T-helper 1 cell treated with Interleukin-12 subunit alpha and Interleukin-12 subunit beta and Interleukin-4 antibody, amounts not matched to agents 30 μg/mL and 1 μg/mL, for 36 hours (primary cell): ENCODE data around the gene CLDN6.

ENCODE experiments used
- H3K27ac Mint-ChIP-seq: one replicate; pipeline ENCODE4 v1.8.0; 2021; ENCODE audit warnings: mild to moderate bottlenecking, mixed read lengths
- H3K27me3 Mint-ChIP-seq: one replicate; pipeline ENCODE4 v1.8.0; 2021; ENCODE audit warnings: low read depth, mixed read lengths
- H3K36me3 Mint-ChIP-seq: one replicate; pipeline ENCODE4 v1.8.0; 2021; ENCODE audit warnings: low read depth, mixed read lengths
- H3K4me1 Mint-ChIP-seq: one replicate; pipeline ENCODE4 v1.8.0; 2021; ENCODE audit warnings: low read depth, mixed read lengths
- H3K4me3 Mint-ChIP-seq: one replicate; pipeline ENCODE4 v1.8.0; 2021; ENCODE audit warnings: mild to moderate bottlenecking, moderate library complexity, mixed read lengths
- H3K9me3 Mint-ChIP-seq: one replicate; pipeline ENCODE4 v1.8.0; 2021; ENCODE audit warnings: mixed read lengths

CLDN6 gene

GRCh38 chr16:3026609-3027488 is 8.9 kb upstream of the CLDN6 start:
- Mint-ChIP-seq H3K36me3 (peaks cover 4% of the 10 kb centered on the region), H3K9me3 (no peaks in the 10 kb centered on the region), H3K4me3 (no peak overlapping the region), H3K27me3 (peaks cover 4% of the 10 kb centered on the region), H3K4me1 (peaks cover 31% of the 10 kb centered on the region), H3K27ac (no peak overlapping the region)

- no peak overlapping the region for H3K4me3 Mint-ChIP-seq
- peaks cover 39% of the 10 kb centered on the region for H3K4me1 Mint-ChIP-seq
- no peaks in the 10 kb centered on the region for H3K9me3 Mint-ChIP-seq
- peaks cover 4% of the 10 kb centered on the region for H3K36me3 Mint-ChIP-seq
- no peak overlapping the region for H3K27ac Mint-ChIP-seq
- H3K27me3 Mint-ChIP-seq, result no peaks in the 10 kb centered on the region
Observed at GRCh38 chr16:3026003-3026378, 8.0 kb upstream of the CLDN6 start.

GRCh38 chr16:3025032-3026002 is 7.3 kb upstream of the CLDN6 start:
- Mint-ChIP-seq H3K4me1 (peaks cover 41% of the 10 kb centered on the region), H3K27me3 (no peaks in the 10 kb centered on the region), H3K4me3 (no peak overlapping the region), H3K27ac (no peak overlapping the region), H3K36me3 (peaks cover 4% of the 10 kb centered on the region), H3K9me3 (no peaks in the 10 kb centered on the region)

GRCh38 chr16:3023669-3024478 is 5.9 kb upstream of the CLDN6 start, which contains the start of the genes HCFC1R1 and THOC6:
Gene HCFC1R1, minus strand, starts transcription at chr16:3023942. Its CDS starts 1 bp downstream, at chr16:3023941.
Gene THOC6, plus strand, starts transcription at chr16:3024035. Its CDS starts 292 bp downstream, at chr16:3024327.
- H3K36me3 Mint-ChIP-seq, result peaks cover 4% of the 10 kb centered on the region
- H3K27me3 Mint-ChIP-seq, result no peaks in the 10 kb centered on the region
- peak within 1 kb of the TSS; percentile 91 for H3K27ac Mint-ChIP-seq
- peaks cover 35% of the 10 kb centered on the region for H3K4me1 Mint-ChIP-seq
- no peaks in the 10 kb centered on the region for H3K9me3 Mint-ChIP-seq
- peak within 1 kb of the TSS; percentile 87 for H3K4me3 Mint-ChIP-seq

GRCh38 chr16:3023415-3023668 is 5.4 kb upstream of the CLDN6 start:
- peaks cover 4% of the 10 kb centered on the region for H3K36me3 Mint-ChIP-seq
- peaks cover 36% of the 10 kb centered on the region for H3K4me1 Mint-ChIP-seq

GRCh38 chr16:3022684-3023414 is 4.9 kb upstream of the CLDN6 start:
- Mint-ChIP-seq H3K36me3 (peaks cover 4% of the 10 kb centered on the region), H3K4me3 (peak overlapping the region; percentile 87), H3K27ac (peak overlapping the region; percentile 91), H3K9me3 (no peaks in the 10 kb centered on the region), H3K4me1 (peaks cover 36% of the 10 kb centered on the region), H3K27me3 (peaks cover 6% of the 10 kb centered on the region)

More at GRCh38 chr16:3023415-3023668, 5.4 kb upstream of the CLDN6 start:
- Mint-ChIP-seq H3K9me3 (no peaks in the 10 kb centered on the region), H3K4me3 (peak overlapping the region; percentile 87), H3K27me3 (peaks cover 5% of the 10 kb centered on the region), H3K27ac (peak overlapping the region; percentile 91)

GRCh38 chr16:3022208-3022683 is 4.3 kb upstream of the CLDN6 start:
- Mint-ChIP-seq H3K27me3 (peaks cover 6% of the 10 kb centered on the region), H3K4me1 (peaks cover 36% of the 10 kb centered on the region), H3K27ac (peak overlapping the region; percentile 91), H3K9me3 (no peaks in the 10 kb centered on the region), H3K4me3 (peak overlapping the region; percentile 87), H3K36me3 (peaks cover 4% of the 10 kb centered on the region)

- Mint-ChIP-seq H3K4me3 (peak overlapping the region; percentile 87), H3K36me3 (peaks cover 4% of the 10 kb centered on the region), H3K9me3 (no peaks in the 10 kb centered on the region), H3K4me1 (peaks cover 36% of the 10 kb centered on the region), H3K27ac (peak overlapping the region; percentile 91), H3K27me3 (peaks cover 6% of the 10 kb centered on the region)
Observed at GRCh38 chr16:3021449-3022207, 3.6 kb upstream of the CLDN6 start.

- H3K27ac Mint-ChIP-seq, result peak overlapping the region; percentile 91
- peak overlapping the region; percentile 87 for H3K4me3 Mint-ChIP-seq
- H3K36me3 Mint-ChIP-seq, result peaks cover 3% of the 10 kb centered on the region
- H3K9me3 Mint-ChIP-seq, result no peaks in the 10 kb centered on the region
- H3K27me3 Mint-ChIP-seq, result peaks cover 9% of the 10 kb centered on the region
- peaks cover 36% of the 10 kb centered on the region for H3K4me1 Mint-ChIP-seq
Observed at GRCh38 chr16:3020604-3021448, 2.8 kb upstream of the CLDN6 start.

GRCh38 chr16:3020247-3020603 is 2.2 kb upstream of the CLDN6 start, which contains the start of gene TNFRSF12A:
Gene TNFRSF12A, plus strand, starts transcription at chr16:3020368. Its CDS starts 30 bp downstream, at chr16:3020398.
- peaks cover 36% of the 10 kb centered on the region for H3K4me1 Mint-ChIP-seq

GRCh38 chr16:3019594-3020246 is 1.7 kb upstream of the CLDN6 start:
- Mint-ChIP-seq H3K4me1 (peaks cover 36% of the 10 kb centered on the region), H3K27ac (peak overlapping the region; percentile 57), H3K27me3 (peaks cover 13% of the 10 kb centered on the region), H3K9me3 (no peaks in the 10 kb centered on the region), H3K4me3 (peak overlapping the region; percentile 87), H3K36me3 (peaks cover 3% of the 10 kb centered on the region)

More at GRCh38 chr16:3020247-3020603, 2.2 kb upstream of the CLDN6 start, which contains the start of gene TNFRSF12A:
- Mint-ChIP-seq H3K36me3 (peaks cover 3% of the 10 kb centered on the region), H3K9me3 (no peaks in the 10 kb centered on the region), H3K27me3 (peaks cover 9% of the 10 kb centered on the region), H3K27ac (peak within 1 kb of the TSS; percentile 91), H3K4me3 (peak within 1 kb of the TSS; percentile 87)

GRCh38 chr16:3017344-3017743 is 639 bp downstream of the CLDN6 start:
- no peak overlapping the region for H3K27ac Mint-ChIP-seq
- no peak overlapping the region for H3K4me3 Mint-ChIP-seq

More at GRCh38 chr16:3017344-3017743, 639 bp downstream of the CLDN6 start:
- Mint-ChIP-seq H3K4me1 (peaks cover 24% of the 10 kb centered on the region), H3K9me3 (no peaks in the 10 kb centered on the region), H3K36me3 (no peaks in the 10 kb centered on the region), H3K27me3 (peaks cover 20% of the 10 kb centered on the region)
